ENCODE results near the gene ZDHHC8. TPM values are rescaled to one million over a fixed set of nuclear protein-coding genes. Genes with fewer than 3 reads are reported as not detected.

ZDHHC8 gene
- polyA plus RNA-seq, 1 donor (not counting 4 experiments of a cell fraction or from before 2014, with no cell fraction given): 16.0 TPM

DNA sequence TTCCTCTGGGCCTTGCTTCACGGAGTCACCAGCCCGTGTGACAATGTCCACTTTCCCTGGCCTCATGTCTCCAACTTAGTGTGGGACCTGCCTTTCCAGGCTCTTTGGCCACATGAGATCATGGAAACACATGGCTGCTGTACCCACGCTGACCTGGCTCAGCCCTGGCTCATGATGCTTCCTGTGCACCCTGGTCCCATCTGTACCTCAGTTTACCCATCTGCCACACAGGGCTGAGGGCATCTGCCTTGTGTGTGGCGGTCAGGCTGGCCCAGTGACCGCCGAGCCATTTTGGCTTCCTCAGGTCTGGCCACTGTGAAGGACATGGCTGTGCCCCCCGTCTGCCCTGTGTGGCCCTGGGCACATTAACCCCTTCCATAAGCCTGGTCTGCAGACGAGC, 51.5 kb downstream of the ZDHHC8 start:
- H3K4me2 ChIP-seq (ENCODE audit: control insufficient read depth, extremely low read depth, insufficient read depth, low read depth, low read length): no peak overlapping the region
- no peak overlapping the region for H2AFZ ChIP-seq (ENCODE audit: control insufficient read depth, low read length)
- H3K9me3 ChIP-seq (ENCODE audit: control insufficient read depth, low read depth, low read length): no peaks in the 10 kb centered on the region
- TF ChIP-seq EZH2 (IDR thresholded peaks at IDR 0.05; ENCODE audit: low read length): no peak
- TF ChIP-seq, protein P1, sequence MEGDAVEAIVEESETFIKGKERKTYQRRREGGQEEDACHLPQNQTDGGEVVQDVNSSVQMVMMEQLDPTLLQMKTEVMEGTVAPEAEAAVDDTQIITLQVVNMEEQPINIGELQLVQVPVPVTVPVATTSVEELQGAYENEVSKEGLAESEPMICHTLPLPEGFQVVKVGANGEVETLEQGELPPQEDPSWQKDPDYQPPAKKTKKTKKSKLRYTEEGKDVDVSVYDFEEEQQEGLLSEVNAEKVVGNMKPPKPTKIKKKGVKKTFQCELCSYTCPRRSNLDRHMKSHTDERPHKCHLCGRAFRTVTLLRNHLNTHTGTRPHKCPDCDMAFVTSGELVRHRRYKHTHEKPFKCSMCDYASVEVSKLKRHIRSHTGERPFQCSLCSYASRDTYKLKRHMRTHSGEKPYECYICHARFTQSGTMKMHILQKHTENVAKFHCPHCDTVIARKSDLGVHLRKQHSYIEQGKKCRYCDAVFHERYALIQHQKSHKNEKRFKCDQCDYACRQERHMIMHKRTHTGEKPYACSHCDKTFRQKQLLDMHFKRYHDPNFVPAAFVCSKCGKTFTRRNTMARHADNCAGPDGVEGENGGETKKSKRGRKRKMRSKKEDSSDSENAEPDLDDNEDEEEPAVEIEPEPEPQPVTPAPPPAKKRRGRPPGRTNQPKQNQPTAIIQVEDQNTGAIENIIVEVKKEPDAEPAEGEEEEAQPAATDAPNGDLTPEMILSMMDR (optimal IDR thresholded peaks at IDR 0.05 in 1 of 3, IDR thresholded peaks at IDR 0.05 in 1 of 3, conservative IDR thresholded peaks at IDR 0.05 in 1 of 3; ENCODE audit: extremely low read depth in 1 of 3, insufficient read depth in 2 of 3, low read length in 3 of 3): no peak
- no peaks in the 10 kb centered on the region for H3K9me1 ChIP-seq (ENCODE audit: control insufficient read depth, extremely low read depth, insufficient read depth, low read length)
- H4K20me1 ChIP-seq (ENCODE audit: control insufficient read depth, extremely low read depth, insufficient read depth, low read length): no peaks in the 10 kb centered on the region
- H3K27me3 ChIP-seq (ENCODE audit: control insufficient read depth, extremely low read depth, insufficient read depth, low read length): no peaks in the 10 kb centered on the region
- FAIRE-seq (no peak), DNase-seq (ENCODE audit: low read depth, low spot score) (no peak)
- H3K4me1 ChIP-seq (ENCODE audit: control insufficient read depth, extremely low read depth, insufficient read depth, low read length): no peaks in the 10 kb centered on the region
- H3K36me3 ChIP-seq (ENCODE audit: control insufficient read depth in 2 of 2, extremely low read depth in 1 of 2, insufficient read depth in 2 of 2, low read length in 2 of 2): no peaks in the 10 kb centered on the region
- H3K4me3 ChIP-seq (ENCODE audit: control insufficient read depth in 2 of 3, extremely low read depth in 1 of 3, insufficient read depth in 2 of 3, low read depth in 1 of 3, low read length in 3 of 3): no peak overlapping the region
- H3K27ac ChIP-seq (ENCODE audit: control insufficient read depth, insufficient read depth, low read length): no peak overlapping the region
- H3K79me2 ChIP-seq (ENCODE audit: control insufficient read depth, insufficient read depth, low read length): no peaks in the 10 kb centered on the region
- dilution Hi-C loops (cut with MboI; ENCODE audit: extremely low pct_ligation_motif_present, low sequenced_read_pairs): no loop called here
- H3K9ac ChIP-seq (ENCODE audit: control insufficient read depth, extremely low read depth, insufficient read depth, low read length): no peak overlapping the region

DNA sequence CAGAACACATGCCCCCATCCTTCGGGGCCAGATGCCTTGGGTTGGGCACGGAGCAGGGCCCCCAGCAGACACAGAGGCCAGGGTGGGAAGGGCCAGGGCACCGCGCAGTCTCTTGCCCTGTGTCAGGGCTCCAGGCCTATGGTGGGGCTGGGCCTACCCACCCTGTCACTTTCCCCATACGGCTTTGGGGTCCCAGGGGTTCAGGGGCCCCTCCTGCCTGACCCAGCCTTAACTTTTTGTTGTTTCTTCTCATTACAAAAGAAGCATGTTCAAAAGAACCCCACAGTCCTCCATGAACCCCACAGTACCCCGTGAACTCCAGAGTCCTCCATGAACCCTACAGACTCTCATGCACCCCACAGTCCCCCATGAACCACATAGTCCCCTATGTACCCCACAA, 52.2 kb downstream of the ZDHHC8 start:
- TF ChIP-seq, protein P1 (optimal IDR thresholded peaks at IDR 0.05 in 1 of 3, IDR thresholded peaks at IDR 0.05 in 1 of 3, conservative IDR thresholded peaks at IDR 0.05 in 1 of 3; ENCODE audit: extremely low read depth in 1 of 3, insufficient read depth in 2 of 3, low read length in 3 of 3): no peak
- no peak for TF ChIP-seq EZH2 (IDR thresholded peaks at IDR 0.05; ENCODE audit: low read length)
- DNase-seq (ENCODE audit: low read depth, low spot score) (no peak), FAIRE-seq (no peak)
- no peak overlapping the region for H3K4me2 ChIP-seq (ENCODE audit: control insufficient read depth, extremely low read depth, insufficient read depth, low read depth, low read length)
- H4K20me1 ChIP-seq (ENCODE audit: control insufficient read depth, extremely low read depth, insufficient read depth, low read length): no peaks in the 10 kb centered on the region
- H3K27ac ChIP-seq (ENCODE audit: control insufficient read depth, insufficient read depth, low read length): no peak overlapping the region
- H3K79me2 ChIP-seq (ENCODE audit: control insufficient read depth, insufficient read depth, low read length): no peaks in the 10 kb centered on the region
- H3K4me3 ChIP-seq (ENCODE audit: control insufficient read depth in 2 of 3, extremely low read depth in 1 of 3, insufficient read depth in 2 of 3, low read depth in 1 of 3, low read length in 3 of 3): no peak overlapping the region
- H3K27me3 ChIP-seq (ENCODE audit: control insufficient read depth, extremely low read depth, insufficient read depth, low read length): no peaks in the 10 kb centered on the region
- no peaks in the 10 kb centered on the region for H3K36me3 ChIP-seq (ENCODE audit: control insufficient read depth in 2 of 2, extremely low read depth in 1 of 2, insufficient read depth in 2 of 2, low read length in 2 of 2)
- H3K9me3 ChIP-seq (ENCODE audit: control insufficient read depth, low read depth, low read length): no peaks in the 10 kb centered on the region
- dilution Hi-C loops (cut with MboI; ENCODE audit: extremely low pct_ligation_motif_present, low sequenced_read_pairs): no loop called here
- no peak overlapping the region for H2AFZ ChIP-seq (ENCODE audit: control insufficient read depth, low read length)
- H3K9ac ChIP-seq (ENCODE audit: control insufficient read depth, extremely low read depth, insufficient read depth, low read length): no peak overlapping the region
- no peaks in the 10 kb centered on the region for H3K4me1 ChIP-seq (ENCODE audit: control insufficient read depth, extremely low read depth, insufficient read depth, low read length)
- H3K9me1 ChIP-seq (ENCODE audit: control insufficient read depth, extremely low read depth, insufficient read depth, low read length): no peaks in the 10 kb centered on the region
